GM18868 (cell line): ENCODE data around the gene GPC5.

ENCODE experiments used
- ATAC-seq: cut with Tn5 transposase; IDR thresholded peaks from one replicate; pipeline ENCODE4 v1.9.1; 2021; ENCODE audit warnings: mild to moderate bottlenecking, moderate library complexity; ENCODE audit not compliant: unreplicated experiment

The GPC5 gene

GRCh38 chr13:91533354-91533753, 134.9 kb downstream of the GPC5 start:
- ATAC-seq, result no peak

DNA sequence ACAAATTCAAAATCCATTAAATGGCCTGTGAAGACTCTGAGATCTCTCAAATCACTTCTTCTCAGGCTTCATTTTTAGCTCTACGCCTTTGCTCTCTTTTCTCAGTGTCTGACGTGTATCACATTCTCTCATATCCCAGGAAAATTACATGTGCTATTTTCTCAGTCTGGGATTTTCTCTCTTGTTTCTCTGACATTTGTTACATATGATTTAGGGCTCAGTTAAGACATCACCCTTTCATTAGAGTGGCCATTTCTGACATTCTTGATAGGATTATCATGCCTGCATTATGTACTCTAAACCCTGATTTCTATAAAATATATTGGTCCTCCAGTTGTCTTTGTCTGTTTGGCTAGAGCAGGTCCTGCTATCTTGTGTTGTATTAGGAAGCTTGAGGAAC, 136.6 kb downstream of the GPC5 start:
- ATAC-seq, result no peak

GRCh38 chr13:91537376-91537775, 139.0 kb downstream of the GPC5 start:
- no peak for ATAC-seq

DNA sequence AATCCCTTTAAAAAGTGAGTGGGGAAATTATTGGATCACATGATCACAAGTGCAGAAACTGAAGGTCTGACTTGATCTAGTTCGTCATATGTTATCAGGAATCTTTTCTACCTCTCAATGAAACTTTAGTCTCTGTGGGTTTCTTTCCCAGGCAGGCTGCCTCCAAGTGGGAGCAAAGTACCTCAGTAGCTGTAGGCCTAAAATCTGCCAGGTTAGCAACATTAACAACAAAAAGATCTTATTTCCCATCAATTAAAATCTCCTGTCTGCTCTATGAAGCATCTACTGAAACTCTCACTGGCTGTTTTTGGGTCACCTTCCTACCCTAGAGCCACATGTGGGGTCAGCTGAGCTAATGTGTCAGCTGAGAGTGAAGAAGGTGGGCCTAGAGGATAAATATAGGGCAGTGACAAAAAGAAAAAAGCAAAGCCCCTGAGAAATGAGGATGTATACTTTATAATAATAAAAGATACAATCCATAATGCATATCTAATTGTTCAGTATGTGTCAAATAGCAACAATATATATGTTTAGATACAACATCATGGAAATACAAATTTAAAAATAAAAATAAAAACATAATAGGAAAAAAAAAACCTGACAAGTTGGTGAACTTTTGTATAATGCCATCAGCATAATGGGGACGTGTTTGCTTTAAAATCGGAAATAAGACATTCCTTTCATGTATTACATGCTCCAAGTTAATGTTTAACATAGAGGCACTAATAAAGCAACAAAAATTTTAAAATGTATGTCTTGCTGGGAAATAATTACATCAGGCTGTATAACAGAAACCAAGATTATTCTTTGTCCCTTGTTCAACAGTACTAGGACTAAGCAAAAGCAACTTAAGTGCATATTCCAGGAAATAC, 141.1 kb downstream of the GPC5 start:
- no peak for ATAC-seq

GRCh38 chr13:91540158-91540736, 141.8 kb downstream of the GPC5 start:
- no peak for ATAC-seq

DNA sequence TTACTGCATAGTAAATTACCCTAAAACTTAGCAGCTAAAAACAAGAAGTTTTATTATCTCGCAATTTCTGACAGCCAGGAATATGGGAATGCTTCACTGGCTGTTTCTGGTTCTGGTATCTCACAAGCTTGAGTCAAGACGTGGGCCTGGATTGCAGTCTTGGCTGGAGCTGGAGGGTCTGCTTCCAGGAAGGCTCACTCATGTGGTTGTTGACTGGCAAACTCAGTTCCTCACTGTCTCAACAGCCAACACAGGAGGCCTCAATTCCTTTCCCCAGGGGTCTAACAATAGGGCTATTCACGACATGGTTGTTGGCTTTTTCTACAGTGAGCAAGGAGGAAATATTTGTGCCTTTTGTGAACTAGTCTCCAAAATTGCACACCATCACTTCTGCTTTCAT, 146.3 kb downstream of the GPC5 start:
- ATAC-seq, result no peak

DNA sequence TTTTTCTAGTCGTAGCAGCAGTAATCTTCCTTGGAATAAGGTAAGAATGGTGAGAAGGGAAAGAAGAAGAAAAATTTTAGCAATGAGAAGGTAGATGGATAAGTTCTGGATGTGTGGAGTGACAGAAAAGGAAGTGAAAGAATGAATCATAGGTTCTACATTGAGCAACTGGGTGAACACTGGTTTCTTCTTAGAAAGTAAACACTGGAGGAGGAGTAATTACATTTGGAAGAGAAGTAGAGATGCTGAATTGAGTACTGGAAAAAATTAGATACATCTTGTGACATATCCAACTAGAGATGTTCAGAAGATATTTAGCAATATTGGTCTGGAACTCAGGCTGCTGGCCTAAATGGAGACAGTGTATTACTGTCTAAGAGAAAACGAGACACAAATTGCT, 148.5 kb downstream of the GPC5 start:
- peak; percentile 89 for ATAC-seq

GRCh38 chr13:91553584-91553983, 155.2 kb downstream of the GPC5 start:
- ATAC-seq, result no peak

GRCh38 chr13:91554101-91554500, 155.7 kb downstream of the GPC5 start:
- no peak for ATAC-seq

DNA sequence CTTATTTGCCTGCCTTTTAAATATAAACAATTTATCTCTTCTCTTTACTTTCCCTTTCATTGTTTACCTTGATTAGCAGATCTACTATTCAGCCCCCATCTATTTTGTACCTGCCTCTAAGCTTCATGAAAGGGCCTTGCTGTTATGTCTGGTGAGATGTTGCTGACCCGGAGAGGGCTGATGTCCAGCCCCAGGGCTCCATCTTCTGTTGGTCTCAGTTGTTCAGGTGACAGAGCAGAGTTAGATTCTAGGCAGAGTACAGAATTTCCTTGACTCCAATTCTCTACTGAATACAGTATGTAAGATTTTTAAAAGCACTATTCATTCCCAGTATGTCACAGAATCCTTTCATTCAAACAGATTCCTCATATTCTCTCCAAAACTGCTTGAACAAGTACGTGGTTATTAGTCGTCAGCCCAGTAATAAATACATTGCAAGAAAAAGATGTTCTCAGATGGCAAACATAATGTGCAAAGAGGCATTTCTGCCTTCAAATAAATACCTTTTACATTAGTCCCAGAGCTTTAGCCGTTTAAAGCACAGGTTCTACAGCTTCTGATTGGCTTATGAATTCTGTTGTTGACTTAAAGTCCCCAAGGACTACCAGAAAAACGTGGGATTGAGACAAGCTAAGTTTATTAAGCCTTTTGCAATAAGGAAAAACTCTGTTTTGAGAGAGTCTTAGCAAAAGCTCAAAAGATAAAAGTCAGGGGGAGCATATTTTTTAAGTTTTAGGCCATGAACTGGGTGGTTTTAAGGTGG, 159.1 kb downstream of the GPC5 start:
- ATAC-seq, result no peak

DNA sequence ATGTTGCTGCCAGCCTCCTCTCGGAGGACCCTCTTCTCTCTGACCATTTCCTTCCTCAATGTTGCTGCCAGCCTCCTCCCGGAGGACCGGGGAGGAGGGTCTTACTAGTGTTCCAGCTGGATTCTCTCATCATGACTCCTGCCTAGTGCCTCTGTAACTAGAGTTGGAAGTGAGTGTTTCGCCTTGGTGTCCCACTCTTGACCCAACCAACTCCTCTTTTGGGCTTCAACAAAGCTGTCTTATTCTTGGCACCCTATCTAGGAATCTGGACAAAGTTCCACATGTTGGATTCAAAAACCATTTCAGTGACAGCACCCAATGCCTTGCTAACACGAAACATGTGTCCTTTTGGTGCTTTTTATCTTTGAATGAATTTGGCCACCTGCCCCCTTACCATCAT, 165.4 kb downstream of the GPC5 start:
- no peak for ATAC-seq

GRCh38 chr13:91564396-91564795, 166.0 kb downstream of the GPC5 start:
- no peak for ATAC-seq

DNA sequence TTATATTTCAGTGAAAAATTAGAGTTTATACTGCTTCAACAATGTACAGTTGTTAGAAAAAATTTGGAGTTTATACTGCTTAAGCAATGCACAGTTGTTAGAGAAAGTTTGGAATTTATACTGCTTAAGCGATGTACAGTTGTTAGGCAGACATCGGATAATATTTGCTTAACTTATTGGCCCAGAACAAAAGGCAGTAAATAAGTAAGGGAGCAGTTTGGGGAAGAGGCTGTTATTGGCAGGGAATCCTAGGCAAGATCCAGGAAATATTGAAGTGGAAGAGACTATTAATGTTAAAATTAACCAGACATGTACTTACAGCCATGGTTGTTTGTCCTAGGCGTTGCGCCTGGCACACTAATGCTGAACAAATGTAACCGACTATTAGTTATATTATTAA, 166.9 kb downstream of the GPC5 start:
- ATAC-seq, result no peak

GRCh38 chr13:91567485-91568207, 169.2 kb downstream of the GPC5 start:
- ATAC-seq, result no peak

- no peak for ATAC-seq
These were observed 173.3 kb downstream of the GPC5 start for GRCh38 chr13:91571681-91572080.

DNA sequence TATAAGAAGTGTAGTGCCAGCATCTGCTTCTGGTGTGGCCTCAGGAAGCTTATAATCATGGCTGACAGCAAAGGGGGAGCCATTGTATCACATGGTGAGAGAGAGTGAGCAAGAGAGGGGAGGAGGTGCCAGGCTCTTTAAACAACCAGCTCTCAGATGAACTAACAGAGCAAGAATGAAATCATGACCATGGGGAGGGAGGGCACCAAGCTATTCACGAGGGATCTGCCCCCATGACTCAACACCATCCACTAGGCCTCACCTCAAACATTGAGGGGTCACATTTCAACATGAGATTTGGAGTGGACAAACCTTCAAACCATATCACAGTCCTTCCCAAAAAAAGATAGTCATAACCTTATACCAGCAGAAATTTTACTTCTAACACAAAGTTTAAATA, 174.0 kb downstream of the GPC5 start:
- no peak for ATAC-seq

DNA sequence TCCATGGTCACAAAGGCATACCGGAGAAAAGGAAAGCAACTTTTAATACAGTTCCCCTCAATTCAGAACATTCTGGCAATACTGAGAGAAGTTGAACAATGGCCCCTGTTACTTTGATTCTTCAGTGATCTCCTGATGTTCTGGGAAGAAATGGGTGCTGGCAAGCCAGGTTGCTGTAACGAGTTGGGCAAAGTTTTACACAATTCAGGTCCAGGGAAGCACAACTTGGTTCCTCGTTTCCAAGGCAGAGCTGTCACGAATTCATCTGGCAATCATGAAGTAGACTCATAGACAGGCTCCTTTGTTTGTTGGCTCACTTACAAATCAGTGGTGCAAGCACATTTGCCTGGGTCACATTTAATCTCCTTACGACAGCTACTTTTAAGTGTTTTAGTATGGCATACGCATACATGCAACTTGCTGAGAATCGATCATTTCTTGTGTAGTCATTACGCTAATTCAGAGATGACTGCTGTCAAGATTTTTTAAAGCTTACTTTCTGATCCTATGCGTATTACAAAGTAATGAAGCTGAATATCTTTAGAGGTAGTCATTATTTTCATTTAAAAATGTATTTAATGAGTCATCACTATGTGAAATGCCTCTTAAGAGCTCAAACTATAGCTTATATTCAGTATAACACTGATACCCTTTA, 174.7 kb downstream of the GPC5 start:
- no peak for ATAC-seq

DNA sequence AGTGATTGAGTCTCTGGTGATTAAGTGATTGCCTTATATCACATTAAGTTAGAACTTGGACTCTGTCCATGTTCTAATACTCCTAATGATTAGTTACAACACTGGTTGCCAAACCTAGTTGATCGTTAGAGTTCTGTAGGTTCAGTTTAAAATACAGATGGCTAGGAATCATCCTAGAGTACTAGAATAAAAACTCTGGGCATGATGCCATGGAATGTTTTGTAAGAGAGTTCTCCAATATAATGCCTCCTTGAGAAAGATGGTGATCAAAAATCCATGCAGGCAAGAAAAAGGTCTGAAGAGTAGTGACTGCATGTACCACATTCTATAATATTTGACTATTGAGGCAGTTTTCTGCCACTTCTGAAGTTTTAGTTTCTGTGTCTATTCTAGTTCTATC, 176.3 kb downstream of the GPC5 start:
- ATAC-seq, result no peak

DNA sequence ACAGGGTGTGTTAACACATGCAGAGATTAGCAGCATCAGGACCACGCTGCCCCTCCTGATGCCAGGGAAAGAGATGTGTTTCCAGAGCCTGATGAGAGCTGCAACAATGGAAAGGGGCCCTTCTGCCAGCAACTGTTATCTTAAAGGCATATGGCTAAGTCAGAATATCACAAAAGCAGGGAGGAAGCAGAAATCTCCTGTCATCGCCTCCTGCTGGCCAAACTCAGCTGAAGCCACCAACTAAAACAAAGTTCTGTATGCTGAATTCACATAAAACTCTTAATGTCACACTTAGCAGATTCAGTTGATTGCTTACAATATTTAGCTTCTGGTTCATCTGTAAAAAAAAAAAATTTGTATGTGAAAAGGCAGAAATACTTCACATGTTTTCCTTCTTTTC, 178.2 kb downstream of the GPC5 start:
- no peak for ATAC-seq

- no peak for ATAC-seq
These were observed 180.9 kb downstream of the GPC5 start for GRCh38 chr13:91579320-91579719.

GRCh38 chr13:91580749-91581148, 182.3 kb downstream of the GPC5 start:
- no peak for ATAC-seq
